DMS114 treated with DMSO at 0.1 percent for 48 hours (cell line): ENCODE data around the gene REV3L.
"Not testable (repeated sequence)": the region's sequence is repeated elsewhere in the genome, so short reads cannot be mapped to it uniquely, and the experiment has no call there.

ENCODE experiments used
- DNase-seq: peaks from one replicate; lab custom pipeline; 2025; ENCODE audit not compliant: unreplicated experiment; lab: John Stamatoyannopoulos, UW

Gene REV3L

GRCh38 chr6:111499269-111499793 is 16.3 kb upstream of the REV3L start:
- no peak for DNase-seq

GRCh38 chr6:111494951-111495635 is 12.1 kb upstream of the REV3L start:
- no peak for DNase-seq

GRCh38 chr6:111492499-111492898 is 9.5 kb upstream of the REV3L start:
- DNase-seq: no peak

GRCh38 chr6:111490067-111490466 is 7.0 kb upstream of the REV3L start:
- no peak for DNase-seq

- no peak for DNase-seq
These were observed 4.6 kb upstream of the REV3L start for GRCh38 chr6:111487661-111488060.

- DNase-seq: no peak
These were observed 3.9 kb upstream of the REV3L start for GRCh38 chr6:111486921-111487320.

- no peak for DNase-seq
These were observed 3.5 kb upstream of the REV3L start for GRCh38 chr6:111486475-111486874.

GRCh38 chr6:111485342-111485741 is 2.3 kb upstream of the REV3L start:
- DNase-seq: no peak

GRCh38 chr6:111484633-111484930 is 1.6 kb upstream of the REV3L start:
- no peak for DNase-seq

- DNase-seq: peak; percentile 86
These were observed 966 bp upstream of the REV3L start for GRCh38 chr6:111483736-111484632.

GRCh38 chr6:111482188-111482958 is 645 bp downstream of the REV3L start:
- DNase-seq: no peak

- no peak for DNase-seq
These were observed 1.2 kb downstream of the REV3L start for GRCh38 chr6:111481836-111482187.

- DNase-seq: no peak
These were observed 1.8 kb downstream of the REV3L start for GRCh38 chr6:111480988-111481822.

- DNase-seq: peak; percentile 61
These were observed 4.3 kb downstream of the REV3L start for GRCh38 chr6:111478749-111479148.

GRCh38 chr6:111478064-111478476 is 4.9 kb downstream of the REV3L start:
- no peak for DNase-seq

GRCh38 chr6:111477481-111477938 is 5.5 kb downstream of the REV3L start:
- DNase-seq: no peak

GRCh38 chr6:111476061-111476460 is 7.0 kb downstream of the REV3L start:
- DNase-seq: not testable (repeated sequence)

GRCh38 chr6:111474771-111475170 is 8.2 kb downstream of the REV3L start:
- DNase-seq: no peak

GRCh38 chr6:111474106-111474505 is 8.9 kb downstream of the REV3L start:
- no peak for DNase-seq

GRCh38 chr6:111472933-111473435 is 10.0 kb downstream of the REV3L start:
- no peak for DNase-seq
